RWPE1 (cell line): ENCODE measurements around the gene GPR150.
"Not testable (repeated sequence)": the region's sequence is repeated elsewhere in the genome, so short reads cannot be mapped to it uniquely, and the experiment has no call there.

ENCODE experiments used
- CTCF ChIA-PET: fragments of 350-600 bp; sonication (Branson Sonifier 250); formaldehyde crosslinking; extraction: SDS; loops from one replicate; lab custom pipeline; 2021; lab: Yijun Ruan, JAX
- POLR2A ChIA-PET: fragments of 400-600 bp; formaldehyde crosslinking; extraction: SDS; loops from one replicate; lab custom pipeline; 2020; ENCODE audit warnings: antibody characterized with exemption; ENCODE audit not compliant: low non-redundant PET; lab: Yijun Ruan, JAX
- DNase-seq: peaks from one replicate; pipeline ENCODE4 v3.0.0; 2012; ENCODE audit warnings: low spot score
- H3K27ac ChIP-seq: fragments of 450-650 bp; 2 replicates; pipeline ENCODE4 v1.5.1; 2017
- TF ChIP-seq, protein P1 (sequence below): fragments of 450-650 bp; conservative IDR thresholded peaks from 2 replicates; pipeline ENCODE4 v1.5.1; 2017; ENCODE audit warnings: low read depth, mild to moderate bottlenecking

GPR150 gene

GRCh38 chr5:95627971-95628810 is 8.3 kb downstream of the GPR150 start:
- H3K27ac ChIP-seq: no peak overlapping the region
- POLR2A ChIA-PET: no interaction called here
- DNase-seq: no peak
- TF ChIP-seq, protein P1, sequence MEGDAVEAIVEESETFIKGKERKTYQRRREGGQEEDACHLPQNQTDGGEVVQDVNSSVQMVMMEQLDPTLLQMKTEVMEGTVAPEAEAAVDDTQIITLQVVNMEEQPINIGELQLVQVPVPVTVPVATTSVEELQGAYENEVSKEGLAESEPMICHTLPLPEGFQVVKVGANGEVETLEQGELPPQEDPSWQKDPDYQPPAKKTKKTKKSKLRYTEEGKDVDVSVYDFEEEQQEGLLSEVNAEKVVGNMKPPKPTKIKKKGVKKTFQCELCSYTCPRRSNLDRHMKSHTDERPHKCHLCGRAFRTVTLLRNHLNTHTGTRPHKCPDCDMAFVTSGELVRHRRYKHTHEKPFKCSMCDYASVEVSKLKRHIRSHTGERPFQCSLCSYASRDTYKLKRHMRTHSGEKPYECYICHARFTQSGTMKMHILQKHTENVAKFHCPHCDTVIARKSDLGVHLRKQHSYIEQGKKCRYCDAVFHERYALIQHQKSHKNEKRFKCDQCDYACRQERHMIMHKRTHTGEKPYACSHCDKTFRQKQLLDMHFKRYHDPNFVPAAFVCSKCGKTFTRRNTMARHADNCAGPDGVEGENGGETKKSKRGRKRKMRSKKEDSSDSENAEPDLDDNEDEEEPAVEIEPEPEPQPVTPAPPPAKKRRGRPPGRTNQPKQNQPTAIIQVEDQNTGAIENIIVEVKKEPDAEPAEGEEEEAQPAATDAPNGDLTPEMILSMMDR: no peak
- CTCF ChIA-PET: no interaction called here

GRCh38 chr5:95628933-95629332 is 9.0 kb downstream of the GPR150 start:
- no peak overlapping the region for H3K27ac ChIP-seq
- DNase-seq: no peak
- POLR2A ChIA-PET: no interaction called here
- CTCF ChIA-PET: interaction anchor here (0.6 kb wide), 1 partner anchor 211 kb away, joined by 3 read pairs; no protein-coding TSS in a partner anchor
- TF ChIP-seq, protein P1: no peak

DNA sequence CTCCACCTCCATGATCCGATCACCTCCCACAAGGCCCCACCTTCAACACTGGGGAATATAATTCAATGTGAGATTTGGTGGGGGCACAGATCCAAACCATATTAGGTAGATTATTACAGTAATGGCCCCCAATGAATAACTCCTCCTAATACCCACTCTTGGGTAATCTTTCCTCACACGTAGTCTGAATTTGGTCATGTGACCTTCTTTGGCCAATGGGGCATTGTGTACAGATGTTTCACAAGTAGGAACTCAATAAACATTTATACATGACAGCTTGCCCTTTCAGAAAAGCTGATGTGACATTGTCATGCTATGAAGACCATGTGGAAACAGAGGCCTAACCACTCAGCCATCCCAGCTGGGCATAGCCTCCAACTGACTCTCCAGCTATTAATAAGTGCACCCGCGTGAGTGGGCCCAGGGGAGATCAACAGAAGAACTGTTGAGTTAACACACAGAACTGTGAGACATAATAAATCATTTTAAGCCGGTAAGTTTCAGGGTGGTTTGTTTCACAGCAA is 10.6 kb downstream of the GPR150 start:
- H3K27ac ChIP-seq: no peak overlapping the region
- POLR2A ChIA-PET: no interaction called here
- CTCF ChIA-PET: interaction anchor here (0.6 to 1.6 kb wide), 2 partner anchors 10 to 13 kb away, joined by 3 to 4 read pairs; no protein-coding TSS in a partner anchor
- TF ChIP-seq, protein P1: no peak
- DNase-seq: no peak

DNA sequence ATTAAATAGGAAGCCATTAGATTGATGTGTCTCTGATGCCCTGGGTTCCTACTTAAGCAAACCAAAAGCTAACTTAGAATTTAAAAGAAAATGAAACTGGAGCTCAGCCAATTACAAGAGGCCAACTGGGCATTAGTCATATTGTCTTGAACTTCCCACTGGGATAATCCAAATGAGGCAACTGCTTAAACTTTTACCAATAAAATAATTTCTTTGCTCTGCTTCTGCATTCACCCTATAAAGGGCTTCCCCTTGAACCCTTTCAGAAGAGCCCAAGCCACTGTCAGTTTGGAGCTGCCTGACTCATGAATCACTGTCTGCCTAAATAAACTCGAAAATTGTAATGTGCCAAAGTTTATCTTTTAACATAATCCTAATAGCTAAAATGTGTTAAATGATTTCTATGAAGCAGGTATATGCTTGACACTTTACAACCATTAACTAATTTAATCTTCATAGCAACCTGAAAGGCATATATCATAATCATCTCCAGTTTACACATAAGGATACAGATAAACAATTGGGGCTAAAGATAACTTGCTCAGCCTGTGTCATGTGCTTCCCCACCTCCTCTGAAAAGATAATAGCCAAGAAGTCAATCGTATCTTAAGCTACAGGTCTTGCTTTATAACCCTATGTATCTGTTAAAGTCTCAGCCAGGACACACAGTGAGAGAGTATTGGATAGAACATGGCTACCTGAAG is 11.5 kb downstream of the GPR150 start:
- CTCF ChIA-PET: interaction anchor here (0.5 to 1.6 kb wide), 4 partner anchors 9 to 43 kb away, joined by 3 to 7 read pairs (median 6); no protein-coding TSS in a partner anchor

GRCh38 chr5:95631991-95632675 is 12.2 kb downstream of the GPR150 start:
- ChIA-PET POLR2A (no interaction called here), CTCF (interaction anchor here (0.5 to 1.6 kb wide), 4 partner anchors 8 to 44 kb away, joined by 3 to 7 read pairs (median 6); no protein-coding TSS in a partner anchor)
- TF ChIP-seq, protein P1: no peak
- no peak overlapping the region for H3K27ac ChIP-seq
- DNase-seq: no peak

More for the DNA sequence above, 11.5 kb downstream of the GPR150 start:
- POLR2A ChIA-PET: no interaction called here
- peak; percentile 66 for DNase-seq
- H3K27ac ChIP-seq: no peak overlapping the region
- TF ChIP-seq, protein P1: no peak

DNA sequence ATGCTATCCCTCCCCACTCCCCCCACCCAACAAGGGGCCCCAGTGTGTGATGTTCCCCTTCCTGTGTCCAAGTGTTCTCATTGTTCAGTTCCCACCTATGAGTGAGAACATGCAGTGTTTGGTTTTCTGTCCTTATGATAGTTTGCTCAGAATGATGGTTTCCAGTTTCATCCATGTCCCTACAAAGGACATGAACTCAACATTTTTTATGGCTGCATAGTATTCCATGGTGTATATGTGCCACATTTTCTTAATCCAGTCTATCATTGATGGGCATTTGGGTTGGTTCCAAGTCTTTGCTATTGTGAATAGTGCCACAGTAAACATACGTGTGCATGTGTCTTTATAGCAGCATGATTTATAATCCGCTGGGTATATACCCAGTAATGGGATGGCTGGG is 13.1 kb downstream of the GPR150 start:
- DNase-seq, CTCF ChIA-PET, POLR2A ChIA-PET, H3K27ac ChIP-seq: not testable (repeated sequence)
